HG03558 (cell line): Measurements from ENCODE around the gene FHIT.
"Not testable (repeated sequence)": the region's sequence is repeated elsewhere in the genome, so short reads cannot be mapped to it uniquely, and the experiment has no call there.

ENCODE experiments used
- ATAC-seq: cut with Tn5 transposase; IDR thresholded peaks from one replicate; pipeline ENCODE4 v1.9.1; 2021; ENCODE audit warnings: moderate number of reproducible peaks; ENCODE audit not compliant: unreplicated experiment; ENCODE audit errors: extremely low read depth

FHIT gene

DNA sequence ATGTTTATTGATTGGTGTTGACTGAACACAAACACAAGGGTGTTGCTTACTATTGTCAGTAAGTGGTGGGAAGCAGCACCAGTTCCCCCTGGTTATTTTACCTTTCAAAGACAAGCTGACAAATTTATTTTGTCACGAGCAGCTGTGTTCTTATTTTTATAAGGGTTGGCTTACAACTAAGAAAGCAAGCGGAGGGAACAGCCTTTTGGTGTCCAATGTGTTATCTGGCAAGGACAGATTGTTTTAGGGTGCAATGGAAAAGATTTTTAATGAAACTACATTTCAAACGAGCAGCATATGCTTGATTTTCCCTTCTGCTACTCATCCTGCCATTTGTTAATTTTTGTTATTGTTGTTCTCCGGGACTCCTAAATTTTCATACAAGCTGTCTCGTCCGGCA is 1280.9 kb downstream of the FHIT start:
- ATAC-seq, result no peak

DNA sequence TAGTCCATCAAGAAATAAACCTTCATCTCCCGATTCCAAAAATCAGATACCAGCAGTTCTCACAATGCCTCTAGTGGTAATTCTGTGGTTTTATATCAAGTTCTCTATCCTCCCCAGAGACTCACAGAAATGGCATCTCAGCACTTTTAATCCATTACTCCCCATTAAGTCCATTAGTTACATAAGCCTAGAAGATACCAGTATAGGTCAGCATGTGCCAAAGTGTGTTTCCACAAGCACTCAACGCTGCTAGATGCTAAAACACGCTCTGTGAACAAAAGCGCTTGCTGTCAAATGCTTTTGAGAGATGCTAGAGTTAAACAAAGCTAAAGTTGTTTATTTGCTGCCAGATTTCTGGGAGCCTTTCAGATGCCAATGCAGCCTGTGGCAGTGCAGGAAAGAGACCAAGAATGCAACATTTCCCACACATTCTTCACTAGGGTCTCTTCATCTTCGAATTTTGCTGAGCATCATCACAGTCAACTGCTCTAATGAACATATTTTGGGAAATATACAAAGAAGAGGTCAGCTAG is 1282.7 kb downstream of the FHIT start:
- ATAC-seq, result no peak

GRCh38 chr3:59963676-59964075 is 1287.6 kb downstream of the FHIT start:
- ATAC-seq, result no peak

DNA sequence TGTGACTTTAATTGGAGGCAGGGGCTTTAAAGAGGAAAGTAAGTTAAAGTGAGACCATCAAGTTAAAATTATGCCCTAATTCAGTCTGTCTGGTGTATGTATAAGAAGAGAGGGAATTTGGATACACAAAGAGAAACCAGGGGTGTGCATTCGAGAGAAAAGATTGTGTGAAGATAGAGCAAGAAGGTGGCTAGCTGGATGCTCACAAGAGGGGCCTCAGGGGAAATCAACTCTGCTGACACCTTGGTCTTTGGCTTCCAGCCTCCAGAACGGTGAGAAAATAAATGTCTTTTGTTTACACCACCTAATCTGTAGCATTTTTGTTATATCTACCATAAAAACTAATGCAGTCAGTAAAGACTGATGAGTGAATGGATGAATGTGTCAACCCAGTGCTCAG is 1294.1 kb downstream of the FHIT start:
- no peak for ATAC-seq

GRCh38 chr3:59953104-59953503 is 1298.1 kb downstream of the FHIT start:
- ATAC-seq, result no peak

DNA sequence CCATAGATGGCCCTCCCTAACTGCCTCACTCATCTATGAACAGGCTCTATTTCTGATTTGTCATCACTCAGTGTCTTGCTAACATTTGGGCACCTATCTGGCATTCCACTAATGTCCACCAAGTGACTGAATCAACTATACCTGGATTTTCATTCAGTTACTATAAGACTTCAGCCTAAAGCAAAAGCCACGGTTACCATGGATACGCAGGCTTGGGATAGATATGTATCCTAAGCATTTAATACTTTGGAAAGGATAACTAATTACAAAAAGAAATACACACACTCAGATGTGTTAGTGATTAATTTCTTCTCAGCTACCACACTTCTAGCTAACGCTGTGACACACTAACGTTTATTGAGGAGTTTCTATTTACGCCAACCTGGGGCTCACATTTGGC is 1301.9 kb downstream of the FHIT start:
- no peak for ATAC-seq

- no peak for ATAC-seq
These were observed 1304.9 kb downstream of the FHIT start for GRCh38 chr3:59946401-59946800.

- ATAC-seq, result no peak
These were observed 1310.5 kb downstream of the FHIT start for GRCh38 chr3:59940718-59941117.

GRCh38 chr3:59939826-59940426 is 1311.3 kb downstream of the FHIT start:
- ATAC-seq, result no peak

DNA sequence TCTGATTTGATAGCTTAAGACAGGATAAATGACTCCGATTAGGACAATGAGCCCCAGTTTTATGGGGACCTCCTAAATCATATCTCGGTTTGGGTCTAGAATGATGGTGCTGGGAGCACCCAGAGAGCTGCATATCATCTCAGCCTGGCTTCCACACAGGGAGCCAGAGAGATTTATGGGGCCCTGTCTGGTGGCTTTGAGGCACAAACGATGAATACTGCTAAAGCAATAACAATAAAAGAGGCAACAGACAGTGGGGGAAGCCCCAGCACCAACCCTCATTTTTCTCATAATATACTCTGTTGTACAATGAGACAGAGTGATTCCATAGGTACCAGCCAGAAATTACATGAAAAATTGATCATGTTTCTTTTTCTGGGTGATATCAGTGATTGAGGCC is 1312.4 kb downstream of the FHIT start:
- no peak for ATAC-seq

- no peak for ATAC-seq
These were observed 1314.1 kb downstream of the FHIT start for GRCh38 chr3:59937201-59937600.

DNA sequence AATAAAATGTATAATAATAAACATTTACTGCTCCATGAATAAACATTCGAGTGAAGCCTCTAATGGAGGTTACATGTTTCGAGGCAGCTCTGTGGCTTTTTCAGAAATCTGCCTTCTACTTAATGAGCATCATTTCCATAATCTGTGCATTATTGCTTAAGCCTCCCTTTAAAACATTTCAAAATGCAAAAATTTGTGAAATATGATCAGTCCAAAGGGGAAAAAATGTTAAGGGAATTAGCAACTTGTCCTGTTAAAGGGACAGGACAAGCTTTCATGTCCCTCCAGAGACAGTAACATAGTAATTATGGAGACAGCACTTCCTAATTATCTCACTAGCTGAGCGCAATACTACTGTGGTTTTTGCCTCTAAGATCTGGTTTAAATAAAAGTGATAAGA is 1314.8 kb downstream of the FHIT start:
- ATAC-seq, result no peak

- peak; percentile 97 for ATAC-seq
These were observed 1316.2 kb downstream of the FHIT start for GRCh38 chr3:59935025-59935424.

DNA sequence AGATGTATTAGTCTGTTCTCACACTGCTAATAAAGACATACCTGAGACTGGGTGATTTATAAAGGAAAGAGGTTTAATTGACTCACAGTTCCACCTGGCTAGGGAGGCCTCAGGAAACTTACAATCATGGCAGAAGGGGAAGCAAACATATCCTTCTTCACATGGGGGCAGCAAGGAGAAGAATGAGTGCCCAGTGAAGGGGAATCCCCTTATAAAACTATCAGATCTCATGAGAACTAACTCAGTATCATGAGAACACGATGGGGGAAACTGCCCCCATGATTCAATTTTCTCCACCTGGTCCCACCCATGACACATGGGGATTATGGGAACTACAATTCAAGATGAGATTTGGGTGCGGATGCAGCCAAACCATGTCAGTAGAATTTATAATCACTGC is 1316.7 kb downstream of the FHIT start:
- not testable (repeated sequence) for ATAC-seq

DNA sequence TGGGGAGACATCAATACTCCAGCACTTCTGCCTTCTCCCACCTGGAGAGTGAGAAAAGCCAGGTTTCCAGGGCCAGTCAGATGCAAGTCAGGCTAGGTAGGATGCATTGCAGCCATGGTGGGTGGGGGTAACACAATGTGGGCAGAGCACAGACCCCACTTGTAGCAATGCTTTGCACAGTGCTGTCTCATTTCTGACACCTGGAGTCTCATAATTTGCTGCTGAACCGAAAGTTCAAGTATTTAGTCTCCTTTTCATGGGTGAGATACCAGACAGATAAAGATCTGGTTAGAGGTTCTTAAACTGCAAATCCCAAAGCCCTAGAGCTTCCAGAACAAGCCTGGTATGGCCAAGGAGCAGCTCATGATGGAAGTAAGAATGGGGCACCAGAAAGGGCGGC is 1321.1 kb downstream of the FHIT start:
- ATAC-seq, result no peak

- no peak for ATAC-seq
These were observed 1324.2 kb downstream of the FHIT start for GRCh38 chr3:59927056-59927455.

DNA sequence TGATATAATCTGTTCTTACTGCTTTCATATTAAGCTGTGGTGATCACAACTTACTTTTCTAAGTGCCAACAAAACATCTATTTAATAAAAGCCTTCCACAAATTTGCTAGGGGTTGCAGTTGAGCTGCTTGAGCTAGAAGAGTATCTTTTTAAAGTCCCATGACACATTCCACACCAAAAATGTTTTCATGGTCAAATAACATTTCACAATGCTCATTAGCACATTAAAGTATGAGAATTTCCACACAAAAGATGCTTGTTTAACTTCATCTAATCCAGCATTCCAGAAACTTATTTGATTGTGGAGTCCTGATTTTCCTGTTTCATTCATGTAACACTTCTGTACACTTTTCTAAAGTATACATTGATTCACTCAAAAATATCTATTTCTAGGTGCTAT is 1325.3 kb downstream of the FHIT start:
- ATAC-seq, result no peak

GRCh38 chr3:59922192-59922591 is 1329.1 kb downstream of the FHIT start:
- no peak for ATAC-seq

DNA sequence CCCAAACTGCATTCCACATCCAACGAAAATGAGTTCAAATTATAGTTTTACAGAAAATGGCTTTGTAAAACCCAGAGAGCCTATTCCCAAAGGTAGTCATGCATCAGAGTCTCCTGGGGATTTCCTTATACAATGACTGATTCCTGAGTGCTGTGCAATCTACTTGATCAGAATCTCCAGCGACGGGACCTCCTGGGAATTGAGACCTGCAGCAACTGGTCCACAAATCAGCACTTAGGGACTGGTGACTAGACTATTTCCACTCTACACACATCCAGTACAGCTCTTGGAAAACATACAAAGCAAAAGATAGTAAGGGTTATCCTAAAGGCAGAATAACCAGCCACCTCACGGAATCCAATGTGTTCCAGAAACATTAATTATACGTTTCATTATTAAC is 1330.4 kb downstream of the FHIT start:
- no peak for ATAC-seq

- no peak for ATAC-seq
These were observed 1331.7 kb downstream of the FHIT start for GRCh38 chr3:59919586-59919985.

DNA sequence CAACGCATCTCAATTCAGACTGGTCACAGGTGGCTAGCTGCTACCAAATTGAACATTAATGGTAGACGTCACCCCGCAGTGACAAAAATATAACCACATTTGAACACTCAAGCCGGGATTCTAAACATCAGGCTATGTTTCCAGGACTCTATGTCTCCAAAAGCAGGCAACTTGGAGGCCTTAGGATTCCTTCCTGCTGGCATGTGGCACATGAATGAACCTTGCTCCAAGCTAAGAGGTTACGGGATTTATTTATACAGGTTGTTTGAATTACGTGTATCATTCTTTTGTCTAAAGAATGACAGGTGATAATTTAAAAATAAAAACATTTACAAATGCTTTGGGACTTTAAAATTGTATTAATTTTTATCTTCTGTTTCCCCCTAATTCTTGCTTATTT is 1337.0 kb downstream of the FHIT start:
- no peak for ATAC-seq

GRCh38 chr3:59913645-59914044 is 1337.6 kb downstream of the FHIT start:
- ATAC-seq, result no peak

DNA sequence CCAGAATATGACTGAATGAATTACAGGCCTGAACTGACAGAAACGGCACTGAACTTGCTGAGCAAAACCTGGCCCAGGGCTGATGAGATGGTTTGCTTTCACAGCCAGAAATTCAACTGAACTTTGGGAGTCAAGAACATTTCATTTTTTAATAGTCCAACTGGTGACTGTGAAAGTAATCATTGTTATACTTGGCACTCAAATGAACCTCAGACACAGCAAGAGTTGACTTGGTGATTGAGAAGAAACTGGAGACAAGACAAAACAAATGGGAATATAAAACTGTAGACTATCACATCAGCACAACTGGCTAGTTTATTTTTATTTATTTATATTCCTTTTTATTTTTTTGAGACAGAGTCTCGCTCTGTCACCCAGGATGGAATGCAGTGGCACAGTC is 1342.6 kb downstream of the FHIT start:
- ATAC-seq, result no peak
